Loucy (cell line): ENCODE results near the gene OR2H2.

Experiments
- H2AFZ ChIP-seq: fragments of 200-600 bp; sonication (generic); 2 replicates; pipeline ENCODE4 v1.6.0; 2016; ENCODE audit warnings: antibody characterized with exemption, mild to moderate bottlenecking, low read length, moderate library complexity
- H3F3A ChIP-seq: fragments of 200-600 bp; 2 replicates; pipeline ENCODE4 v1.6.0; 2016; ENCODE audit warnings: antibody characterized with exemption, low read depth, mild to moderate bottlenecking
- H3K27me3 ChIP-seq: fragments of 200-600 bp; sonication (generic); 2 replicates; pipeline ENCODE4 v1.6.1; 2014; ENCODE audit warnings: low read length, mild to moderate bottlenecking; ENCODE audit not compliant: insufficient read depth, poor library complexity, severe bottlenecking
- H3K36me3 ChIP-seq: fragments of 200-600 bp; sonication (generic); 2 replicates; pipeline ENCODE4 v1.6.1; 2016; ENCODE audit warnings: low read length; ENCODE audit not compliant: insufficient read depth
- H3K4me1 ChIP-seq: fragments of 200-600 bp; sonication (generic); 2 replicates; pipeline ENCODE4 v1.5.1; 2014; ENCODE audit warnings: low read length, mild to moderate bottlenecking; ENCODE audit not compliant: insufficient read depth, poor library complexity, severe bottlenecking
- H3K4me2 ChIP-seq: fragments of 200-600 bp; sonication (generic); 2 replicates; pipeline ENCODE4 v1.6.0; 2014; ENCODE audit warnings: antibody characterized with exemption, low read length, low read depth, mild to moderate bottlenecking; ENCODE audit not compliant: poor library complexity, severe bottlenecking
- H3K4me3 ChIP-seq: fragments of 200-600 bp; sonication (generic); 2 replicates; pipeline ENCODE4 v1.5.1; 2014; ENCODE audit warnings: low read length, mild to moderate bottlenecking, mixed read lengths; ENCODE audit not compliant: poor library complexity, severe bottlenecking
- H3K79me2 ChIP-seq: fragments of 200-600 bp; sonication (generic); 2 replicates; pipeline ENCODE4 v1.6.1; 2014; ENCODE audit warnings: low read length; ENCODE audit not compliant: insufficient read depth
- H3K9ac ChIP-seq: fragments of 200-600 bp; sonication (generic); 2 replicates; pipeline ENCODE4 v1.6.0; 2014; ENCODE audit warnings: mild to moderate bottlenecking, low read depth, low read length, moderate library complexity; ENCODE audit not compliant: poor library complexity, severe bottlenecking
- H3K9me2 ChIP-seq: fragments of 200-600 bp; sonication (generic); replicated peaks from 2 replicates; pipeline ENCODE4 v1.6.1; 2016; ENCODE audit warnings: low read depth, low read length, mixed read lengths
- H3K9me3 ChIP-seq: fragments of 200-600 bp; sonication (generic); 2 replicates; pipeline ENCODE4 v1.6.1; 2014; ENCODE audit warnings: mild to moderate bottlenecking, antibody characterized with exemption, low read length, low read depth; ENCODE audit not compliant: insufficient read depth
- H4K20me1 ChIP-seq: fragments of 200-600 bp; sonication (generic); 2 replicates; pipeline ENCODE4 v1.6.0; 2014; ENCODE audit warnings: antibody characterized with exemption, low read length, mild to moderate bottlenecking; ENCODE audit not compliant: insufficient read depth, poor library complexity, severe bottlenecking
- EZH2phosphoT487 ChIP-seq: fragments of 200-600 bp; IDR thresholded peaks from 2 replicates; pipeline ENCODE4 v1.6.1; 2018; ENCODE audit warnings: antibody characterized with exemption, mild to moderate bottlenecking, moderate library complexity, borderline replicate concordance
- TF ChIP-seq, protein P1 (sequence below): fragments of 200-600 bp; sonication (generic); conservative IDR thresholded peaks from 2 replicates; pipeline ENCODE4 v1.5.1; 2014; ENCODE audit warnings: mild to moderate bottlenecking, antibody characterized with exemption, low read length

The OR2H2 gene

DNA sequence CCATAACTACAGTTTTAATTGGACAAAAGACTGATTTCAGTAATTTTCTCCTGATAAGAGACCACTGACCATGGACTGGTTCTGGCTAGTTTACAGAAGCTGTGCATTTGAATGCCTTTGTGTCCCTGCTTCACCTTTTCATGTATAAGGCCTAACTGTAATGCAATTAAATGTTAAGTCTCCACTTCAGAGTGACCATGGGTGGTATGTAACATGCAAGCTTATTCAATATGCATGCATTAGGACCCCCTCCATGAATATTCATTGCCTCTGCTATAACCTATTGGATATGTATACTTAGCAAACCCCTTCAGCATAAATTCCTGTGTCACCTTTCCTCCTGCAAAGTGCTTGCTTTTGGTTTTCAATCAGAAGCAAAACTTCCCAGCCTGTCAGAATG lies 27.6 kb upstream of the OR2H2 start:
- no peak overlapping the region for H2AFZ ChIP-seq
- no peak overlapping the region for H3K9ac ChIP-seq
- no peaks in the 10 kb centered on the region for H3K4me1 ChIP-seq
- no peak overlapping the region for H3K4me3 ChIP-seq
- no peaks in the 10 kb centered on the region for H4K20me1 ChIP-seq
- H3K36me3 ChIP-seq: no peaks in the 10 kb centered on the region
- H3F3A ChIP-seq: no peaks in the 10 kb centered on the region
- no peaks in the 10 kb centered on the region for H3K79me2 ChIP-seq
- H3K27me3 ChIP-seq: no peaks in the 10 kb centered on the region
- no peaks in the 10 kb centered on the region for H3K9me3 ChIP-seq
- H3K4me2 ChIP-seq: no peak overlapping the region
- H3K9me2 ChIP-seq: no peaks in the 10 kb centered on the region
- no peak for TF ChIP-seq EZH2phosphoT487
- TF ChIP-seq, protein P1, sequence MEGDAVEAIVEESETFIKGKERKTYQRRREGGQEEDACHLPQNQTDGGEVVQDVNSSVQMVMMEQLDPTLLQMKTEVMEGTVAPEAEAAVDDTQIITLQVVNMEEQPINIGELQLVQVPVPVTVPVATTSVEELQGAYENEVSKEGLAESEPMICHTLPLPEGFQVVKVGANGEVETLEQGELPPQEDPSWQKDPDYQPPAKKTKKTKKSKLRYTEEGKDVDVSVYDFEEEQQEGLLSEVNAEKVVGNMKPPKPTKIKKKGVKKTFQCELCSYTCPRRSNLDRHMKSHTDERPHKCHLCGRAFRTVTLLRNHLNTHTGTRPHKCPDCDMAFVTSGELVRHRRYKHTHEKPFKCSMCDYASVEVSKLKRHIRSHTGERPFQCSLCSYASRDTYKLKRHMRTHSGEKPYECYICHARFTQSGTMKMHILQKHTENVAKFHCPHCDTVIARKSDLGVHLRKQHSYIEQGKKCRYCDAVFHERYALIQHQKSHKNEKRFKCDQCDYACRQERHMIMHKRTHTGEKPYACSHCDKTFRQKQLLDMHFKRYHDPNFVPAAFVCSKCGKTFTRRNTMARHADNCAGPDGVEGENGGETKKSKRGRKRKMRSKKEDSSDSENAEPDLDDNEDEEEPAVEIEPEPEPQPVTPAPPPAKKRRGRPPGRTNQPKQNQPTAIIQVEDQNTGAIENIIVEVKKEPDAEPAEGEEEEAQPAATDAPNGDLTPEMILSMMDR: no peak

DNA sequence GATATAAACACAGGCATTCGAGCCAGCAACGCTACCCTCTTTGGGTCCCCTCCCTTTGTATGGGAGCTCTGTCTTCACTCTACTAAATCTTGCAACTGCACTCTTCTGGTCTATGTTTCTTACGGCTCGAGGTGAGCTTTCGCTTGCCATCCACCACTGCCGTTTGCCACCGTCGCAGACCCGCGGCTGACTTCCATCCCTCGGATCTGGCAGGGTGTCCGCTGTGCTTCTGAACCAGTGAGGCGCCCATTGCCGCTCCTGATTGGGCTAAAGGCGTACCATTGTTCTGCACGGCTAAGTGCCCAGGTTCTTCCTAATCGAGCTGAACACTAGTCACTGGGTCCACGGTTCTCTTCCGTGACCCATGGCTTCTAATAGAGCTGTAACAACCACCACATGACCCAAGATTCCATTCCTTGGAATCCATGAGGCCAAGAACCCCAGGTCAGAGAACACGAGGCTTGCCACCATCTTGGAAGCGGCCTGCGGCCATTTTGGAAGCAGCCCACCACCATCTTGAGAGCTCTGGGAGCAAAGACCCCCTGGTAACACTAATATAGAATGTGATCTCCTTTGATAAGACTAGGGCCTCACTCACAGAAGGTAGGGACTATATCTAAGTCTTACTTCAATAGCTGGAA lies 26.4 kb upstream of the OR2H2 start:
- TF ChIP-seq, protein P1: no peak
- Histone ChIP-seq H3K4me3 (no peak overlapping the region), H3K27me3 (no peaks in the 10 kb centered on the region), H3K79me2 (no peaks in the 10 kb centered on the region), H3K9me3 (no peaks in the 10 kb centered on the region), H3K4me2 (no peak overlapping the region), H3K9ac (no peak overlapping the region), H4K20me1 (no peaks in the 10 kb centered on the region), H2AFZ (no peak overlapping the region), H3F3A (no peaks in the 10 kb centered on the region), H3K9me2 (no peaks in the 10 kb centered on the region), H3K36me3 (no peaks in the 10 kb centered on the region), H3K4me1 (no peaks in the 10 kb centered on the region)

DNA sequence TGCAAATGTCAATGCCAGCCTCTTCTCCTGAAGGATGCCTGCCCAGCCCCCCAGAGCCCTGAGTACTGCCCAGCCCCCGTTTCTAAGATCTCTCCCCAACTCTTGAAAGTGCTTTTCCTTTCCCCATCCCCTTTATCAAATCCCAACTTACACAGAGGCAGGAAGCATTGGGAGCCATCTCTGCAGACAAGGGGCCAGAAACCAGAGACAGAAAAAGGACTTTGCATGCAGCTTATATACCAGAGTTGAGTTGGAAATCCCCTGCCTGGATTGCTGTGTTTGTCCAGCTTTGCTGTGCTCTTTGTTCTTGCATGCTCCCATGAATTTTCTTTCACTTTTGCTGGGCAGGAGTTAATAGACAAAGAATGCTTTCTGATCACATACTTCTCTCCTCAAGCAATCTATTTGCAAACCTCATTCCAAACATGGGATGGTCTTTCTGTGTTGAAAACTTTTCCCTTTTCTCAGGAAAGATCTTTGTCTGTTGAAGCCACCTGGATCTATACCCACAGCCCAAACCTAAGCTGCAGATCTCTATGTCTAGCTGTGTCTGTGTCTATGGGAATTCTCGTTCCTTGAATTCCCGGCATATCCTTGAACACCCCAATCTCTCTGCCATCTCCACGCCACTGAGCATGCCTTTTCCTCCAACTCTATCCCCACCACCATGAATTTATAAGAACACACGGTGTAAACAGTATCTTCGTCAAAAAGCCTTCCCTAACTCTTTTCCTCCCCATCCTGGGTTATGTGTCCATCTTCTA lies 25.2 kb upstream of the OR2H2 start, which contains the start of gene UBD:
TSS of gene UBD (minus strand) at position 209 of the 764 bp plus-strand sequence. CDS start at position 178, 31 bp downstream.
- no peak for TF ChIP-seq EZH2phosphoT487
- TF ChIP-seq, protein P1: no peak
- no peaks in the 10 kb centered on the region for H3K4me1 ChIP-seq
- H3K9me2 ChIP-seq: no peaks in the 10 kb centered on the region
- no peak within 1 kb of the TSS for H3K9ac ChIP-seq
- no peaks in the 10 kb centered on the region for H3F3A ChIP-seq
- H2AFZ ChIP-seq: no peak within 1 kb of the TSS
- no peak within 1 kb of the TSS for H3K4me3 ChIP-seq
- no peaks in the 10 kb centered on the region for H3K79me2 ChIP-seq
- H3K4me2 ChIP-seq: no peak within 1 kb of the TSS
- no peaks in the 10 kb centered on the region for H3K36me3 ChIP-seq
- H4K20me1 ChIP-seq: no peaks in the 10 kb centered on the region
- H3K27me3 ChIP-seq: no peaks in the 10 kb centered on the region
- H3K9me3 ChIP-seq: no peaks in the 10 kb centered on the region
